ENCODE measurements around the gene APBB2. TPM values are rescaled to one million over a fixed set of nuclear protein-coding genes. Genes with fewer than 3 reads are reported as not detected.

Gene APBB2
- total RNA-seq, 4 donors from 2014 or later: 66.3 to 133 (median 90.2) TPM

- no peak for TF ChIP-seq POLR2AphosphoS5 (IDR thresholded peaks at IDR 0.05)
- TF ChIP-seq EP300 (IDR thresholded peaks at IDR 0.05): no peak
- no peak for TF ChIP-seq CTCF (IDR thresholded peaks at IDR 0.05)
- no peak for TF ChIP-seq POLR2A (IDR thresholded peaks at IDR 0.05)
- no peak for ATAC-seq
- H3K36me3 ChIP-seq: no peaks in the 10 kb centered on the region
- H3K4me3 ChIP-seq: no peak overlapping the region
- WGBS, 2 donors (ENCODE audit: low coverage in 1 of 2): 10 to 67% methylated on average over 1 of the region's 1 CpG
- H3K9me3 ChIP-seq: no peaks in the 10 kb centered on the region
- peaks cover 6 to 50% (median 15%) of the 10 kb centered on the region in 3 donors for H3K4me1 ChIP-seq
- H3K27ac ChIP-seq: no peak overlapping the region
- no peaks in the 10 kb centered on the region for H3K27me3 ChIP-seq
These were observed 38.0 kb downstream of the APBB2 start for GRCh38 chr4:41176340-41176739.

GRCh38 chr4:41175794-41176193 lies 38.5 kb downstream of the APBB2 start:
- Histone ChIP-seq H3K9me3 (no peaks in the 10 kb centered on the region), H3K27me3 (no peaks in the 10 kb centered on the region), H3K4me1 (peaks cover 6 to 54% (median 15%) of the 10 kb centered on the region in 3 donors), H3K36me3 (no peaks in the 10 kb centered on the region), H3K27ac (no peak overlapping the region), H3K4me3 (no peak overlapping the region)
- ATAC-seq: no peak
- TF ChIP-seq EP300 (IDR thresholded peaks at IDR 0.05): no peak
- TF ChIP-seq CTCF (IDR thresholded peaks at IDR 0.05): no peak
- no peak for TF ChIP-seq POLR2A (IDR thresholded peaks at IDR 0.05)
- no peak for TF ChIP-seq POLR2AphosphoS5 (IDR thresholded peaks at IDR 0.05)

GRCh38 chr4:41174444-41174843 lies 39.9 kb downstream of the APBB2 start:
- Histone ChIP-seq H3K9me3 (no peaks in the 10 kb centered on the region), H3K36me3 (no peaks in the 10 kb centered on the region), H3K27me3 (no peaks in the 10 kb centered on the region), H3K4me3 (no peak overlapping the region), H3K27ac (no peak overlapping the region), H3K4me1 (peaks cover 6 to 51% (median 15%) of the 10 kb centered on the region in 3 donors)
- TF ChIP-seq EP300 (IDR thresholded peaks at IDR 0.05): no peak
- TF ChIP-seq POLR2A (IDR thresholded peaks at IDR 0.05): no peak
- TF ChIP-seq POLR2AphosphoS5 (IDR thresholded peaks at IDR 0.05): no peak
- no peak for TF ChIP-seq CTCF (IDR thresholded peaks at IDR 0.05)
- no peak for ATAC-seq
- WGBS, 2 donors (ENCODE audit: low coverage in 1 of 2): 97 to 100% methylated on average over 2 to 4 of the region's 4 CpGs

GRCh38 chr4:41172786-41173185 lies 41.6 kb downstream of the APBB2 start:
- H3K4me1 ChIP-seq: peaks cover 3 to 41% (median 6%) of the 10 kb centered on the region in 3 donors
- 94 to 97% methylated on average over 2 of the region's 2 CpGs for WGBS, 2 donors (ENCODE audit: low coverage in 1 of 2)
- no peaks in the 10 kb centered on the region for H3K9me3 ChIP-seq
- no peak overlapping the region for H3K4me3 ChIP-seq
- TF ChIP-seq EP300 (IDR thresholded peaks at IDR 0.05): no peak
- TF ChIP-seq POLR2AphosphoS5 (IDR thresholded peaks at IDR 0.05): no peak
- no peak for TF ChIP-seq CTCF (IDR thresholded peaks at IDR 0.05)
- no peak for TF ChIP-seq POLR2A (IDR thresholded peaks at IDR 0.05)
- H3K27ac ChIP-seq: no peak overlapping the region
- H3K36me3 ChIP-seq: no peaks in the 10 kb centered on the region
- no peak for ATAC-seq
- H3K27me3 ChIP-seq: no peaks in the 10 kb centered on the region

- no peak overlapping the region for H3K4me3 ChIP-seq
- H3K27me3 ChIP-seq: no peaks in the 10 kb centered on the region
- H3K4me1 ChIP-seq: peaks cover 0 to 19% (median 0%) of the 10 kb centered on the region in 3 donors
- no peaks in the 10 kb centered on the region for H3K36me3 ChIP-seq
- H3K27ac ChIP-seq: no peak overlapping the region
- H3K9me3 ChIP-seq: no peaks in the 10 kb centered on the region
- TF ChIP-seq CTCF (IDR thresholded peaks at IDR 0.05) (no peak), EP300 (IDR thresholded peaks at IDR 0.05) (no peak), POLR2AphosphoS5 (IDR thresholded peaks at IDR 0.05) (no peak), POLR2A (IDR thresholded peaks at IDR 0.05) (no peak)
- 61 to 88% methylated on average over 4 of the region's 4 CpGs for WGBS, 2 donors (ENCODE audit: low coverage in 1 of 2)
- no peak for ATAC-seq
These were observed 45.0 kb downstream of the APBB2 start for GRCh38 chr4:41169256-41169800.

Measured in gastroesophageal sphincter (tissue), 4 donors.